ENCODE measurements around the gene TANGO2. TPM values are rescaled to one million over a fixed set of nuclear protein-coding genes. Genes with fewer than 3 reads are reported as not detected.
A peak's percentile ranks its signal among the peaks of the same experiment; 100 is the strongest.

TANGO2 gene
- total RNA-seq (10 to 100 TPM; 20.6 to 41.0 (median 36.4) TPM), polyA plus RNA-seq (10 to 100 TPM; 28.2 to 73.3 (median 28.5) TPM)
- long read RNA-seq, donor 1, transcript TANGO2-201 (9 exons, 2,273 nt): major isoform, 7 of 45 reads
- long read RNA-seq, donor 1, partial matches to known transcripts: 7 of 45 reads
- long read RNA-seq, donor 1, other reads (novel, unspliced or antisense): 28 of 45 reads
- long read RNA-seq, donor 2, transcript TANGO2-210 (8 exons, 2,084 nt): minor isoform, 6 of 129 reads
- long read RNA-seq, donor 2, transcript TANGO2-201 (9 exons, 2,273 nt): major isoform, 14 of 129 reads
- long read RNA-seq, donor 2, transcript TANGO2-217 (9 exons, 2,439 nt): minor isoform, 11 of 129 reads
- long read RNA-seq, donor 2, partial matches to known transcripts: 18 of 129 reads
- long read RNA-seq, donor 2, other reads (novel, unspliced or antisense): 73 of 129 reads

GRCh38 chr22:20020533-20021195 is at the start of gene TANGO2:
TSS of gene TANGO2 (plus strand) at chr22:20021110. CDS start at chr22:20036799, 15,689 bp downstream.
- no peaks in the 10 kb centered on the region for H3K27me3 ChIP-seq (ENCODE audit: insufficient read depth in 3 of 3, low read length in 2 of 3)
- no peaks in the 10 kb centered on the region for H3K9me3 ChIP-seq
- H3K4me1 ChIP-seq: peaks cover 29% of the 10 kb centered on the region
- intact Hi-C loops (cut with DNase I): loop anchor here in 1 of 2 donors (5.0 kb wide), 2 partner anchors 62 to 97 kb away; partner anchors contain the start of genes DGCR8, RANBP1 and TRMT2A
- peaks cover 0 to 6% of the 10 kb centered on the region in 2 donors for H3K36me3 ChIP-seq (ENCODE audit: insufficient read depth in 1 of 2, low read depth in 1 of 2)
- peak within 1 kb of the TSS; percentile 96 for H3K4me3 ChIP-seq
- ATAC-seq (peak; percentile 79 to 88 (median 84)), DNase-seq (peak; percentile 95 to 96)
- H3K27ac ChIP-seq: peak within 1 kb of the TSS; percentile 95
- no peak for TF ChIP-seq CTCF (IDR thresholded peaks at IDR 0.05)
- WGBS, 3 donors: 1 to 6% (median 1%) methylated on average over 6 to 61 of the region's 61 CpGs

GRCh38 chr22:19971276-19972124 is 49.4 kb upstream of the TANGO2 start:
- ATAC-seq: no peak
- H3K36me3 ChIP-seq (ENCODE audit: insufficient read depth in 1 of 2, low read depth in 1 of 2): peaks cover 0 to 73% of the 10 kb centered on the region in 2 donors
- no peaks in the 10 kb centered on the region for H3K4me1 ChIP-seq
- H3K27ac ChIP-seq: no peak overlapping the region
- intact Hi-C loops (cut with DNase I): loop anchor here in 1 of 2 donors (5.0 kb wide), 1 partner anchor 156 kb away; no protein-coding TSS in a partner anchor
- no peak for DNase-seq
- no peaks in the 10 kb centered on the region for H3K27me3 ChIP-seq (ENCODE audit: insufficient read depth in 3 of 3, low read length in 2 of 3)
- TF ChIP-seq CTCF (IDR thresholded peaks at IDR 0.05): no peak
- no peaks in the 10 kb centered on the region for H3K9me3 ChIP-seq
- H3K4me3 ChIP-seq: no peak overlapping the region
- WGBS, 3 donors: 69 to 72% (median 69%) methylated on average over 28 of the region's 28 CpGs

GRCh38 chr22:19972251-19972650 is 48.7 kb upstream of the TANGO2 start:
- no peaks in the 10 kb centered on the region for H3K4me1 ChIP-seq
- no peak overlapping the region for H3K4me3 ChIP-seq
- no peaks in the 10 kb centered on the region for H3K9me3 ChIP-seq
- intact Hi-C loops (cut with DNase I): loop anchor here in 1 of 2 donors (5.0 kb wide), 1 partner anchor 155 kb away; no protein-coding TSS in a partner anchor
- H3K27ac ChIP-seq: no peak overlapping the region
- DNase-seq (no peak), ATAC-seq (no peak)
- peaks cover 0 to 73% of the 10 kb centered on the region in 2 donors for H3K36me3 ChIP-seq (ENCODE audit: insufficient read depth in 1 of 2, low read depth in 1 of 2)
- no peak for TF ChIP-seq CTCF (IDR thresholded peaks at IDR 0.05)
- 79 to 89% (median 82%) methylated on average over 9 of the region's 9 CpGs for WGBS, 3 donors
- no peaks in the 10 kb centered on the region for H3K27me3 ChIP-seq (ENCODE audit: insufficient read depth in 3 of 3, low read length in 2 of 3)
